ENCODE measurements around the gene GAB2.

GRCh38 chr11:78312712-78313111 is 104.9 kb downstream of the GAB2 start:
- TF ChIP-seq TAF1 (IDR thresholded peaks at IDR 0.05; ENCODE audit: borderline replicate concordance, insufficient read depth, low read length) (no peak), POLR2AphosphoS5 (IDR thresholded peaks at IDR 0.05; ENCODE audit: low read depth, low read length) (no peak)
